GM21529 (cell line): ENCODE data around the gene SLC22A17.
"Not testable (repeated sequence)": the region's sequence is repeated elsewhere in the genome, so short reads cannot be mapped to it uniquely, and the experiment has no call there.

Source experiments
- ATAC-seq: cut with Tn5 transposase; IDR thresholded peaks from one replicate; pipeline ENCODE4 v1.9.1; 2021; ENCODE audit not compliant: unreplicated experiment

Gene SLC22A17

DNA sequence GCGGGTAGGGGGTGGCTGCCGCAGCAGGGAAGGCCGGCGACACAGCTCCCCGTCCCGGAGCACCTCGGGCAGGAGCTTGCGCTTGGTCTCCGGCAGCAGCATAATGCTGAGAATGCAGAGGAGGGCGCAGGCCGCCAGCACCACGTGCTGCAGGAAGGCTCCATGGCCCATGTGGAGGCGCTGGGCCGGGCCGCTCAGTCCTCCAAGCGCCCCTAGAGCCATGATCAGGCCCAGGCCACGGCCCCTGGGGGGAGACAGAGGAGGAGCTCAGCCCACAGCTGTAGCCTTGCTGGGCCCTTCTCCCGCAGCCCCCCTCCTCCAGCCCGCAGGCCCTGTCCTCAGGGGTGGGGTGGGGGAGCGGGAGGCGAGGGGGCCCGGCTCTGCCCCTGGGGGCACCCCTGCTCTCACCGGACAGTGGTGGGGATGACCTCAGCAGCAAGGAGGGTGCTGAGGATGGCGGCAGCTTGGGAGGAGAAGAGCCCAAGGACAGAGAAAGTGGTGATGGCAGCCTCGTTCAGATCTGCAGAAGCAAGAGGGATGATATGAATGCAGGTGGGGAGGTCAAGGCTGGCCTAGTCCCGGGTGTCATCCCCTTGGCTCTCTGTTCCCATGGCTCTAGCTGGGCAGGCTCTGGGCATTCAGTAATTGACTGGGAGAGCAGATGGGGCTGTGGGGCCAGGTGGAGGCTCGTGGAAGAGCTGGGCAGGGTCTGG is 5.8 kb downstream of the SLC22A17 start:
- ATAC-seq, result no peak

DNA sequence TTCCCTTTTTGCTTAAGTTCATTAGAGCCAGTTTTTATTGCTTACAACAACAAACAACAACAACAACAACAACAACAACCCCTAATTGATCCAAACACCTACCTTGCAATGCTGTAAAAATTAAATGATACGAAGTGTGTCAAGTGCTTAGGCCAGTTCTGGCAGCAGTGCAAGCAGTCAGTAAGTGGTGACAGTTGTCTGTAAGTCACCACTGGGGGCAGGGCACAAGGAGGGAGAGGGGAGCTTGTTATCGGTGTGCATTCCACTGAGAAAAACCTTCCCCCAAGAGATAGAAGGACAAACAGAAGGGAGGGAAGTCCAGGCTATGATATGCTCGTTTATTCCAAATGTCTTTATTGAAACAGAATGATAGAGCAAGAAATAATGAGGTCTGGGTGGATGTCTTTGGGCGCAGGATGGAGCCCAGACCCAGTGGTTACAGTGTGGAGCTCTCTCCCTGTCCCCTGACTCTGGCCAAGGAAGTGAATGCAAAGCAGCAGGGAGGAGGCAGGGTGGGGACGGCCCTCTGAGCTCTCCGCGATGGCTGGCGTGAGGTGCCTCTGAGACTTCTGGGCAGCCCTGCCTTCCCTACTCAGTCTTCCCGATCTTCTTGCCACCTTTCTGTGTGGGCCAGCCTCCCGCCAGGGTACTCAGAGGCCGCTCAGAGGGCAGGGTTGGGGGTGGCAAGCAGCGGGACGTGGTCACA is 6.5 kb downstream of the SLC22A17 start:
- ATAC-seq, result no peak

DNA sequence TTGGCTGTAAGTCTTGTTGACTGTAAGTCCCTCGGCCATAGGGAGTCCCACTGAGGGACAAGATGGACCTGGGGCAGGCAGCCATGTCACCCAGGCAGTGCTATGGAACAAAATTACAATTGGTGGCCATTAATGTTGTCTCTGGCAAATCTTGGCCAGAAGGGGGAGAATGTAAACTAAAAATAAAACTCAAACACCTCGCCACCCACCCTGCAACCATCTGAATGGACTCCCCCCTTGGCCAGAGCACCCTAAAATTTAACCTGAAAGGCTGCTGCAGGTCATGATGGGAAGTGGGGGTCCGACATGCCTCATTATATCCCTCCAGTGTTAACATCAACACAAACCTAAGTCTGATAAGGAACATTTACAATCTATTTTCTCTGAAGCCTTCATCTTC is 8.2 kb downstream of the SLC22A17 start:
- no peak for ATAC-seq

DNA sequence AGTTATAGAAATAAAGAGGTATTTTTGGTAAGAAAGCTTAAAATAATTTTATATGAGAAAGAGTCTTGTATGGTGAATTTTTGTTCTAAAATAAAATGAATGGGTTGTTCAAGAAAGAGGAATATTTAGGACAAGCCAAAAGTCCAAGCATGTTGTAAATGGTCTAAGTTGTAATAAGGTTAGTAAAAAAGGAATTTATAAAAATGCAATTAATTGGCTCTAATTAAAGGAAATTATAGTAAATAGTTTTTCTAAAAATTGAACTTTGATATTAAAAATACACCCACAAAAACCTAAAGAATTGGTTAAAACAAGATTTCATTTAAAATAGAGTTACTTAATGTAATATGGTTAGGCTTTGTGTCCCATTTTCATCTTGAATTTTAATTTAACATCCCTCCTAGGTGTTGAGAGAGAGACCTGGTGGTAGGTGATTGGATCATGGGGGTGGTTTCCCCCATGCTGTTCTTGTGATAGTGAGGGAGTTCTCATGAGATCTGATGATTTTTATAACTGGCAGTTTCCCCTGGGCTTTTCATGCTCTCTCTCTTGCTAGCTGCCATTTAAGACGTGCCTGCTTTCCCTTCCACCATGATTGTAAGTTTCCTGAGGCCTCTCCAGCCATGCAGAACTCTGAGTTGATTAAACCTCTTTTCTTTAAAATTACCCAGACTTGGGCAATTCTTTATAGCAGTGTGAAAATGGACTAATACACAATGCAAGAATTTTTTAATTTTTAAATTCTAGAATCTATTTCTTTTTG is 13.0 kb downstream of the SLC22A17 start:
- no peak for ATAC-seq

DNA sequence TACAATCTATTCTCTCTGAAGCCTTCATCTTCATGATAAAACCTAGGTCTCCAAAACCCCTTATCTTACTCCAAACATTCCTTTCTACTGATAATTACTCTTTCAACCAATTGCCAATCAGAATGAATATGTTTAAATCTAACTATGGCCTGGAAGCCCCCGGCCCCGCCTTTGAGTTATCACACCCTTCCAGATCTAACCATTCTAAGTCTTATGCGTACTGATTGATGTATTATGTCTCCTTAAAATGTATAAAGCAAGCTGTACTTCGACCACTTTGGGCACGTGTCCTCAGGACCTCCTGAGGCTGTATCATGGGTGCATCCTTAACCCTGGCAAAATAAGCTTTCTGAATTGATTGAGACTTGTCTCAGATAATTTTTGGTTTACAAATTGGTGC is 17.1 kb downstream of the SLC22A17 start:
- no peak for ATAC-seq

DNA sequence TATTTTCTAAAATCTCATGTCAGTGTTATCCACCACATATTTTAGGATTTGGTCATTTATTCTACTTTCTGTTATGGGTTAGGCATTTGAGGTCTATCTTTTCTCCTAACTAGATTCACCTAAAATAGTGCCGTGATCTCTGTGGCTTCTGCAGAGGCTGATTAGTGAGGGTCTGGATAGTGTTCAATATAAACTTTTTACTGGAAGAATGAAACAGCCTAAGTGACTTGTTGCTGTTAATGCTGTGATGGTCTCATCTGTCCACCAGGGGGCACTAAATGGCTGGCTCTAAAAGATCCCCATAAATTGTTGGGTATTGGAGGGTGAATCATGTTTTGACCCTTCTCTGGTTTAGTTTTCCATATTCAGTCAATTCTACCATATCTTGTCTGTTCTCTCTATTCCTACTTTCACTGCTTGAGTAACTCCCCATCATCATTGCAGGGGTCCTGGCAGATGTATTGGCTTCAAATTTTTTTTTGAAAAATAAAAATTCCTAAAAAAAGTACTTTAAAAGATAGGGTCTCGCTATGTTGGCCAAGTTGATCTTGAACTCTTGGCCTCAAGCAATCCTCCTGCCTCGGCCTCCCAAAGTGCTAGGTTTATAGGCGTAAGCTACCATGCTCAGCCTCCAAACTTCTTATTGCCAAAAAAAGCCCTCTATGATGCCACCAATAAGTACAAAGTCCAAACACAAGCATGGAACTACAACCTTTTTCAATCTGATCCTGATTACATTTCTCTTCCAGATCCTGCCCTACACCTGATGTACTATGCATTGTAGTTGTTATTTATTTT is 24.5 kb downstream of the SLC22A17 start:
- no peak for ATAC-seq

DNA sequence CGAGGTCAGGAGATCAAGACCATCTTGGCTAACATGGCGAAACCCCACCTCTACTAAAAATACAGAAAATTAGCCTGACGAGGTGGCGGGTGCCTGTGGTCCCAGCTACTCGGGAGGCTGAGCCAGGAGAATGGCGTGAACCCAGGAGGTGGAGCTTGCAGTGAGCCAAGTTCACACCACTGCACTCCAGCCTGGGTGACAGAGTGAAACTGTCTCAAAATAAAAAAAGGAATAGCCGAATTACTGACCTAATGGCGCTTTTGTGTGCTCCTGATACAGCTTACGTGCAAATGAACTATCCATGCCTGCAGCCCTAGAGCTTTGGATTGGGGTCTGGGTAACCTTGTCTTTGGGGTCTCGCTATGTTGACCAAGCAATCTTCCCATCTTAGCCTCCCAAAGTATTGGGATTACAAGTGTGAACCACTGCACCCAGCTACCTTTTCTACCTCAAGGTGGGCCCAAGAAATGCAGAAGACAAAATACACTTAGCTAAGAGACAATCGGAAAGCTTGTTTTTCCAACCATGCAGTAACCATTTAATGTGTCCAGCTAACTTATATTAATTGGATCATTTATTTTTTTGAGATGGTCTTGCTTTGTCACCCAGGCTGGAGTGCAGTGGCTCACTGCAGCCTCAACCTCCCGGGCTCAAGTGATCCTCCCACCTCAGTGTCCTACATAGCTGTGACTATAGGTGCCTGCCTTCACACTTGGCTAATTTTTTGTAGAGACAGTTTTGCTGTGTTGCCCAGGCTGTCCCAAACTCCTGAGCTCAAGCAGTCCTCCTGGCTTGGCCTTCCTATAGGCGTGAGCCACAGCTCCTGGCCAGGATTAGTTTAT is 26.0 kb downstream of the SLC22A17 start:
- ATAC-seq, result no peak

DNA sequence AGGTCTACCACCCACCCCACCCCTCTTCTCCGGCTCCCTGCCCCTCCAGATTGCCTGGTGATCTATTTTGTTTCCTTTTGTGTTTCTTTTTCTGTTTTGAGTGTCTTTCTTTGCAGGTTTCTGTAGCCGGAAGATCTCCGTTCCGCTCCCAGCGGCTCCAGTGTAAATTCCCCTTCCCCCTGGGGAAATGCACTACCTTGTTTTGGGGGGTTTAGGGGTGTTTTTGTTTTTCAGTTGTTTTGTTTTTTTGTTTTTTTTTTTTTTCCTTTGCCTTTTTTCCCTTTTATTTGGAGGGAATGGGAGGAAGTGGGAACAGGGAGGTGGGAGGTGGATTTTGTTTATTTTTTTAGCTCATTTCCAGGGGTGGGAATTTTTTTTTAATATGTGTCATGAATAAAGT is 26.9 kb downstream of the SLC22A17 start:
- not testable (repeated sequence) for ATAC-seq

DNA sequence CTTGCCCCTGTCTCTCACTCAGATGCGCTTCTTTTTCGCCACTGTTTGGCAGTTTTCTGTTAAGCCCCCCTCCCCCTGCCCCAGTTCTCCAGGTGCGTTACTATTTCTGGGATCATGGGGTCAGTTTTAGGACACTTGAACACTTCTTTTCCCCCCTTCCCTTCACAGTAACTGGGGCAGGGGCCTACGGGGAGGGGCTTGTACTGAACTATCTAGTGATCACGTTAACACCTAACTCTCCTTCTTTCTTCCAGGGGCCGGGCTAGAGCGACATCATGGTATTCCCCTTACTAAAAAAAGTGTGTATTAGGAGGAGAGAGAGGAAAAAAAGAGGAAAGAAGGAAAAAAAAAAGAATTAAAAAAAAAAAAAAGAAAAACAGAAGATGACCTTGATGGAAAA is 27.7 kb downstream of the SLC22A17 start:
- no peak for ATAC-seq

DNA sequence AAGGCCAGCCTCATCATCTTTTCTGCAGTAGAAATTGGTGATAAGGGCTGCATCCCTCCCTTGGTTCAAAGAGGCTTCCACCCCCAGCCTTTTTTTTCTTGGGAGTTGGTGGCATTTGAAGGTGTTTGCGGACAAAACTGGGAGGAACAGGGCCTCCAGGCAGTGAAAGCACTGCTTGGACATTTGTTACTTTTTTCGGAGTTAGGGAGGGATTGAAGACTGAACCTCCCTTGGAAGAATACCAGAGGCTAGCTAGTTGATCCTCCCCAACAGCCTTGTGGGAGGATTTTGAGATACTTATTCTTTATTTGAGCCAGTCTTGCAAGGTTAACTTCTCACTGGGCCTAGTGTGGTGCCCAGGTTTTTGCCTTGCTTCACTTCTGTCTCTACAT is 28.2 kb downstream of the SLC22A17 start:
- ATAC-seq, result no peak

DNA sequence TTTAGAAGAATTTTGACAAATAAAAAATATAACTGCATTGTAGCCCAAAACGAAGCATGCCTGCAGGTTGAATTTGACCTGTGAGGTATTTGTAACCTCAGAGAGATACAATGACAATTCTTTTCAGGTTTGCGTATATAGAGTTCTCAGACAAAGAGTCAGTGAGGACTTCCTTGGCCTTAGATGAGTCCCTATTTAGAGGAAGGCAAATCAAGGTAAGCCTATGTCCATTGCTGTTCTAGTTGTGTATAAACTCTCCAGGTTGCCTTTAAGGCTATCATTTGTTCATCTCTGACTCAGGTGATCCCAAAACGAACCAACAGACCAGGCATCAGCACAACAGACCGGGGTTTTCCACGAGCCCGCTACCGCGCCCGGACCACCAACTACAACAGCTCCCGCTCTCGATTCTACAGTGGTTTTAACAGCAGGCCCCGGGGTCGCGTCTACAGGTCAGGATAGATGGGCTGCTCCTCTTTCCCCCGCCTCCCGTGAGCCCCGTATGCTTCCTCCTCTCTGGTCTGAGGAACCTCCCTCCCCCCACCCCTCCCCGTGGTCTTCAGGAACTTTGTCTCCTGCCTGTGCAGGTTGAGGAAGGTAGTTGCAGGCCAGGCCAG is 28.7 kb downstream of the SLC22A17 start:
- no peak for ATAC-seq

DNA sequence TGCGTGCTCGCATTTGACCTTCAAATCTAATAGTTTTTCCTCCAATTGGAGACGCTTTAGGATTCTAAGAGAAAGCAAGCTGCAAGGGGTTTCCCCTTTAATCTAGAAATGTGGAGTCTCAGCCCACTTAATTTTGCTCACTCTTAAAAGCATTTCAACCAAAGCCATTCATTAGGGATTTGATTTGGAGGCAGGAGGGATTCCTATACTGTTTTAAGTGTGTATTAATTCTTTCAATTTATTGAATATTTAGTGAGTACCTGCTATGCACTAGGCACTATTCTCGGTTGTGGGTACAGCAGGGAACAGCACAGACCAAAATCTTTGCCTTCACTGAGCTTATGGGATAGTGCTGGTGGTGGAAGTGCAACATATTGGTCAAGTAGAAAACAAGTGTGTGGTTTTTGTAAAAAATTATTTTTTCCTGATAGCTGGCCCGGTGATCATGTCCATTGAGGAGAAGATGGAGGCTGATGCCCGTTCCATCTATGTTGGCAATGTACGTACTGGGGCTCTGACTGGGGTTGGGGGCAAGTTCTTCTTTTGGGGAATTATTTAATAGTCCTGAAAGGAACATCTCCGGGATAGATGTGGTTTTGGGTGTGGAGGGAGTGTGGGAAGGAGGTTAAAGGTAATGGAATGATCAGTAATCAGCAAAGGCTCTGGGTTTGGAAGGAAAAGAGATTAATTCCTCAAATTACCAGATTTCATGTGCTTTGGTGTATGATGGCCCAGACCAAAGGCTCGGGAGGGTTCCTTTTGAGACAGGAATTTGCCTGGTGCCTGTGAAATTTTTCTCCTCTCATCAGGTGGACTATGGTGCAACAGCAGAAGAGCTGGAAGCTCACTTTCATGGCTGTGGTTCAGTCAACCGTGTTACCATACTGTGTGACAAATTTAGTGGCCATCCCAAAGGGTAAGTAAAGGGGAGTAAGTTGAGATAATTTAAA is 29.8 kb downstream of the SLC22A17 start:
- ATAC-seq, result no peak

DNA sequence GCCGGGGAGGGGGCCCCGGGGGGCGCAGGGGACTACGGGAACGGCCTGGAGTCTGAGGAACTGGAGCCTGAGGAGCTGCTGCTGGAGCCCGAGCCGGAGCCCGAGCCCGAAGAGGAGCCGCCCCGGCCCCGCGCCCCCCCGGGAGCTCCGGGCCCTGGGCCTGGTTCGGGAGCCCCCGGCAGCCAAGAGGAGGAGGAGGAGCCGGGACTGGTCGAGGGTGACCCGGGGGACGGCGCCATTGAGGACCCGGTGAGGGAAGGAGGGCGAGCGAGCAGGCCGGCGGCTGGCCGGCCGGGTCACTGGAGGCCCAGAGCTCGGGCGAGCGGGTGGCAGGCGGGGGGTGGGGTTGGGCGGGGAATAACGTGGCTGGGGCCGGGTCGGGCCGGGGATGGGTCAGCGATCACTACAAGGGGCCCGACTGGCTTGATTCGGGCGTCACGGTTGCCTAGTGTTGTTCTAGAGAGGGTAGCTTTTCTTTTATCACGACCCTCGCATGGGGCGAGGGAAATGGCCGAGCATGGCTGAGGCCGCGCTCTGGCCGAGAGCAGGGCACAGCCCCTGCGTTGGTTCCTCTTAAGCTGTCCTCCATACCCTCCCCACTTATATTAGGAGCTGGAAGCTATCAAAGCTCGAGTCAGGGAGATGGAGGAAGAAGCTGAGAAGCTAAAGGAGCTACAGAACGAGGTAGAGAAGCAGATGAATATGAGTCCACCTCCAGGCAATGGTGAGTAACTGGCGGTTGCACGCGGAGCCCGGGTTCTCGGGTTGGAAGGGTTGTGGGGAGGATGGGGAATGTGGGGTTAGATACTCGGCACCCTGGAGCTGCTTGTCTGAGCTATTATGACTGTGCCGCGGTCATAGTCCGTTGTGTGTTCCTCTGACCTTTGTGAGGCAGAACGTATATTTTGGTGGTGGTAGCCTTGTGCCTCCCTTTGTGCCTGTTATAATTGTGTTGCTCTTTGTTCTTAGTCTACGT is 30.8 kb downstream of the SLC22A17 start:
- peak; percentile 17 for ATAC-seq

DNA sequence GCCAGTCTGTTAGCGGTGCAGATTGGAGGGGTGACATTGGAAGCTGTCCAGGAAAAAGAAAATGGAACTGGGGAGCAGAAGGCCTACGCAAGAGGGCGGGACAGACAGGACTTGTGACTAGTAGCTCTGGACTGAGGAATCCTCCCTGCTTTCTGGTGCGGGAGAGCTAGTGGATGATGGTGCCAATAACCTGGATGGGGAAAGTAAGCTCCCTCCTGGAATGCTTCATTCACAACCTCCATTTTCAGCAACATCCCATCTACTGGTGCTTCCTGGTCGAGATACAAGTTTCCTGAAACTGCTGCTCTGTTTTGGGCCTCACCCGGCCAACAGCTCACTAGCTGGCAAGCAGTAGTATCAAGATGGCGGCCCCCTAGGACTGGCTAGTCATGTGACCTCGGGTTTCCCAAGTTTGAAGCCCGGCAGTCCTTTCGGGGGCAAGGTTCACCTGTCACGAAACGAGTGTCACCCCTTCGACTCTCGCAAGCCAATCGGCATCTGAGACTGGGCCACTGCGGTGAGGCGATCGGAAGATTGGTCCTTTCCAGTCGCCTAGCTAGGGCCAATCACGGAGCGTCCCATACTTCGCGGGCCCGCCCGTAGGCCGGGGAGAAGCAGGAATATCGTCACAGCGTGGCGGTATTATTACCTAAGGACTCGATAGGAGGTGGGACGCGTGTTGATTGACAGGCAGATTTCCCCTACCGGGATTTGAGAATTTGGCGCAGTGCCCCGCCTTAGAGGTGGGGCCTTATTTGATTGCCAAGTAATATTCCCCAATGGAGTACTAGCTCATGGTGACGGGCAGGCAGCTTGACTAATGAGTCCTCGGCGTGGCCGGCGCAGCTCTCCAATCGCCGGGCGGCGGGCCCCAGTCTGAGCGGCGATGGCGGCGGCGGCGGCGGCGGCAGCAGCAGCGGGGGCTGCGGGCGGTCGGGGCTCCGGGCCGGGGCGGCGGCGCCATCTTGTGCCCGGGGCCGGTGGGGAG is 31.8 kb downstream of the SLC22A17 start, which contains the start of gene PABPN1:
TSS of gene PABPN1 (plus strand) at position 874 of the 988 bp plus-strand sequence. CDS start at position 887, 13 bp downstream.
- peak; percentile 86 for ATAC-seq

DNA sequence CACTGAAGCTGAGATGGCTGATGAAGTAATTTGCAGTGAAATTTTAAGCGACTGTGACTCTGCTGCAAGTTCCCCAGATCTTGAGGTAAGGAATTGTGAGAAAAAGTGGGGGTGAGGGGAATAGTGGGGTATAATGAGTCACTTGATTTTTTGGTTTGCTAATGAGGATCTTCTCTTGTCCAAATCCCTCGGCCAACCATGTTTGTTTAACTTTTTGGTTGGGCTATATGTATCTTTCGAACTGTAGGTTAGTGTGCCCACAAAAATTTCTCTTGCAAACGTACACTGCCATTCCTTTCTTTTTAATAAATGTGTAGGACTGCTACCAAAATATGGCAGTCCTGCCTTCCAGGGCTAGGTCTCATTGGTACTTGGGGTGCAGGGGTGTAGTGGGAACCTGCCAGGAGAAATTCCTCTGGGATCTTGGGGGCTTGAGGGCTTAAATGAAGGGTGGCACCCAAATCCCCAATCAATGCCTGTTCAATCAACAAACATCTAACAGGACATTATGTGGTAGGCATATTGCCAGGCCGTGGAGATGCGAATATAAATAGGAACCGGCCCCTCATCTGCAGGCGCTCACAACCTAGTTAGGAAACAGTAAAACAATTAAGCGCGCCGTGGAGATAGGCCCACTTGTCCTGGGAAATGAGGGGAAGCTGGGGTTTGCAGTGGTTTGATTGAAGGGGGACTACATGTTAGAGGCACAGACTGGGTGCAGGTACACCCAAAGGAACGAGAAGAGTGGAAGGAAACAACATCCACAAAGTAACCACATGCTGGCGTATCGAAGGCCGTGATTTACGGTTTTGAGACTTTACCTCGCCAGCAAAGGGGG is 32.7 kb downstream of the SLC22A17 start:
- ATAC-seq, result no peak
